ENCODE results near the gene BIRC7. TPM values are rescaled to one million over a fixed set of nuclear protein-coding genes. Genes with fewer than 3 reads are reported as not detected.

The BIRC7 gene
- total and polyA plus RNA-seq, 2 of the 4 experiments (the other 2 are of a cell fraction) = not detected

DNA sequence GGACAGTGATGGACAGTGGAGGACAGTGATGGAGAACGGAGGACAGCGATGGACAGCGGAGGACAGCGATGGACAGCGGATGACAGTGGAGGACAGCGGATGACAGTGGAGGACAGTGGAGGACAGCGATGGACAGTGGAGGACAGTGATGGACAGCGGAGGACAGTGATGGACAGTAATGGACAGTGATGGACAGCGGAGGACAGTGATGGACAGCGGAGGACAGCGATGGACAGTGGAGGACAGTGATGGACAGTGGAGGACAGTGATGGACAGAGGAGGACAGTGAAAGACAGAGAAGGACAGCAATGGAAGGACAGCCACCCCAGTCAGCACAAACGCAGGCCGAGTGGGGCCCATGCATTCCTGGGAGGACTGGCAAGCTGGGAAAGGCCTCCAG is 21.9 kb downstream of the BIRC7 start (continued):
- TF ChIP-seq, protein P1, sequence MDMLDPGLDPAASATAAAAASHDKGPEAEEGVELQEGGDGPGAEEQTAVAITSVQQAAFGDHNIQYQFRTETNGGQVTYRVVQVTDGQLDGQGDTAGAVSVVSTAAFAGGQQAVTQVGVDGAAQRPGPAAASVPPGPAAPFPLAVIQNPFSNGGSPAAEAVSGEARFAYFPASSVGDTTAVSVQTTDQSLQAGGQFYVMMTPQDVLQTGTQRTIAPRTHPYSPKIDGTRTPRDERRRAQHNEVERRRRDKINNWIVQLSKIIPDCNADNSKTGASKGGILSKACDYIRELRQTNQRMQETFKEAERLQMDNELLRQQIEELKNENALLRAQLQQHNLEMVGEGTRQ (IDR thresholded peaks at IDR 0.05; ENCODE audit: low read depth, low read length) = no peak
- TF ChIP-seq BHLHE40 (IDR thresholded peaks at IDR 0.05; ENCODE audit: low read depth, low read length) = no peak
- TF ChIP-seq FOS (IDR thresholded peaks at IDR 0.05; ENCODE audit: low read depth, low read length) = no peak

DNA sequence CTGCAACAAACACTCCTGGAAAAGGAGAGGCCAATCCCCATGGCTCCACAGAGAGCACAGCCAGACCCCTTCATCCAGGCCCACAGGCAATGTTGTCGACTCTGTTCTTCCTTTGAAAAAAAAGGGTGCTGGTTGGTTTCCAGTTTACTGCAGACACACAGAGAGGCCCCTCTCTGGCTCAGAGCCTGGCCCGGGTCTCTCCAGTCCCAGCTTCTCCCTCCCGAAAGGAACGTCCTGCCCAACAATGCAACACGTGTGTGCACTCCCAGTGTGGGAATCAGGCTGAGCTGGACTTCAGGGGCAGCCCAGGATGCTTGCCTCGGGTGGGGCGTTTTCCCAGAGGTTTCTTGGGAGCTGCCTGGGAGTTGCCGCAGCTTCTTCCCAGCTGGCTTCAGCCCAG is 23.1 kb downstream of the BIRC7 start:
- no peaks in the 10 kb centered on the region; the same call in 1 of the 2 replicates for H4K20me1 ChIP-seq (ENCODE audit: insufficient read depth, low read length)
- H2AK5ac ChIP-seq (ENCODE audit: low read depth, low read length) = no peak overlapping the region
- no peak overlapping the region for H2BK120ac ChIP-seq (ENCODE audit: low read depth, low read length)
- no peak overlapping the region for H3K4me3 ChIP-seq (ENCODE audit: insufficient read depth, low read depth, low read length)
- CTCF ChIA-PET = no interaction called here
- no peak overlapping the region for H2BK15ac ChIP-seq (ENCODE audit: low read depth, low read length)
- POLR2A ChIA-PET (ENCODE audit: unreplicated experiment) = no interaction called here
- H3K36me3 ChIP-seq (ENCODE audit: control insufficient read depth, insufficient read depth, low read length) = no peaks in the 10 kb centered on the region
- H3K27me3 ChIP-seq (ENCODE audit: control insufficient read depth, insufficient read depth, low read length) = peaks cover 88% of the 10 kb centered on the region
- H3K9me3 ChIP-seq (ENCODE audit: control insufficient read depth, insufficient read depth, low read length) = peaks cover 2% of the 10 kb centered on the region; the same call in 1 of the 2 replicates
- H2AK9ac ChIP-seq (replicated peaks; ENCODE audit: low read depth, low read length, poor library complexity) = no peak overlapping the region
- in situ Hi-C loops (cut with MboI; ENCODE audit: low sequenced_read_pairs) (no loop called here), dilution Hi-C loops (cut with HindIII; ENCODE audit: low sequenced_read_pairs, unreplicated experiment) (no loop called here), intact Hi-C loops (cut with micrococcal nuclease) (no loop called here)
- no peak overlapping the region for H3K27ac ChIP-seq (ENCODE audit: insufficient read depth, low read length)
- H2BK5ac ChIP-seq (ENCODE audit: low read depth, low read length, poor library complexity, severe bottlenecking) = no peak overlapping the region
- H4K91ac ChIP-seq (ENCODE audit: insufficient read depth, low read depth, low read length) = no peak overlapping the region
- ATAC-seq (ENCODE audit: low read depth) = no peak
- BruUV-seq (replicated peaks) = no TSS peak
- H3K4me2 ChIP-seq (ENCODE audit: low read depth, low read length) = no peak overlapping the region
- no peak overlapping the region for H4K8ac ChIP-seq (ENCODE audit: low read depth in 2 of 2, low read length in 2 of 2)
- no peaks in the 10 kb centered on the region; the same call in 1 of the 2 replicates for H3K4me1 ChIP-seq (ENCODE audit: control insufficient read depth, insufficient read depth, low read length)
- H3K18ac ChIP-seq (ENCODE audit: low read depth, low read length) = no peak overlapping the region
- H3K4ac ChIP-seq (ENCODE audit: low read depth, low read length) = no peak overlapping the region
- H3K9me1 ChIP-seq (ENCODE audit: insufficient read depth, low read length) = no peaks in the 10 kb centered on the region
- no peak overlapping the region for H2BK20ac ChIP-seq (ENCODE audit: low read depth, low read length)
- H3K9ac ChIP-seq (ENCODE audit: low read depth, low read length) = no peak overlapping the region
- no peak overlapping the region for H4K5ac ChIP-seq (ENCODE audit: low read depth, low read length)
- H3K79me1 ChIP-seq (ENCODE audit: low read depth in 1 of 2, low read length in 2 of 2) = no peaks in the 10 kb centered on the region
- H3K56ac ChIP-seq (ENCODE audit: extremely low read depth, insufficient read depth, low read length) = no peak overlapping the region
- DNase-seq = no peak
- H3K14ac ChIP-seq (replicated peaks; ENCODE audit: low read depth, low read length) = no peak overlapping the region
- H2AFZ ChIP-seq (replicated peaks; ENCODE audit: low read length, poor library complexity) = no peak overlapping the region
- H3K23ac ChIP-seq (ENCODE audit: low read depth, low read length) = no peak overlapping the region
- WGBS, 2 experiments (ENCODE audit: extremely low coverage in 2 of 2, insufficient read length in 1 of 2) = 11% methylated on average over 7 of the region's 8 CpGs; no CpG with 5 or more reads in 1 of the 2 experiments
- no peak for TF ChIP-seq MXI1 (IDR thresholded peaks at IDR 0.05; ENCODE audit: borderline replicate concordance, low read depth, low read length)
- no peak for TF ChIP-seq NFE2L2 (IDR thresholded peaks at IDR 0.05; ENCODE audit: low read depth, low read length)
- no peak for TF ChIP-seq RCOR1 (IDR thresholded peaks at IDR 0.05; ENCODE audit: insufficient replicate concordance, low read length)
- TF ChIP-seq CEBPB (IDR thresholded peaks at IDR 0.05; ENCODE audit: low read depth, low read length) = no peak
- no peak for TF ChIP-seq SMC3 (IDR thresholded peaks at IDR 0.05; ENCODE audit: low read depth, low read length)
- no peak for TF ChIP-seq BHLHE40 (IDR thresholded peaks at IDR 0.05; ENCODE audit: low read depth, low read length)
- no peak for TF ChIP-seq POLR2A (IDR thresholded peaks at IDR 0.05; ENCODE audit: low read depth, low read length)
- no peak for TF ChIP-seq RAD21 (IDR thresholded peaks at IDR 0.05; ENCODE audit: low read length)
- TF ChIP-seq MAZ (IDR thresholded peaks at IDR 0.05; ENCODE audit: borderline replicate concordance, low read depth, low read length) = no peak
- TF ChIP-seq CHD1 (IDR thresholded peaks at IDR 0.05; ENCODE audit: low read depth, low read length) = no peak
- TF ChIP-seq, protein P2, sequence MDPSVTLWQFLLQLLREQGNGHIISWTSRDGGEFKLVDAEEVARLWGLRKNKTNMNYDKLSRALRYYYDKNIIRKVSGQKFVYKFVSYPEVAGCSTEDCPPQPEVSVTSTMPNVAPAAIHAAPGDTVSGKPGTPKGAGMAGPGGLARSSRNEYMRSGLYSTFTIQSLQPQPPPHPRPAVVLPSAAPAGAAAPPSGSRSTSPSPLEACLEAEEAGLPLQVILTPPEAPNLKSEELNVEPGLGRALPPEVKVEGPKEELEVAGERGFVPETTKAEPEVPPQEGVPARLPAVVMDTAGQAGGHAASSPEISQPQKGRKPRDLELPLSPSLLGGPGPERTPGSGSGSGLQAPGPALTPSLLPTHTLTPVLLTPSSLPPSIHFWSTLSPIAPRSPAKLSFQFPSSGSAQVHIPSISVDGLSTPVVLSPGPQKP (IDR thresholded peaks at IDR 0.05; ENCODE audit: borderline replicate concordance, low read depth, low read length) = no peak
- TF ChIP-seq FOS (IDR thresholded peaks at IDR 0.05; ENCODE audit: low read depth, low read length) = no peak
- TF ChIP-seq, protein P1 (IDR thresholded peaks at IDR 0.05; ENCODE audit: low read depth, low read length) = no peak
- no peak for TF ChIP-seq MAFK (IDR thresholded peaks at IDR 0.05; ENCODE audit: low read depth, low read length)
- no peak for TF ChIP-seq RFX5 (IDR thresholded peaks at IDR 0.05; ENCODE audit: low read depth, low read length)

Data from IMR-90 (cell line).